DOHH2 (cell line): ENCODE results near the gene SMTNL1.

Experiments used
- H3F3A ChIP-seq: fragments of 200-600 bp; sonication (generic), shearing (Covaris generic); 2 replicates; pipeline ENCODE4 v1.6.0; 2016; ENCODE audit warnings: antibody characterized with exemption, mild to moderate bottlenecking; ENCODE audit not compliant: control insufficient read depth, insufficient read depth
- H3K27ac ChIP-seq: fragments of 200-600 bp; sonication (generic); 2 replicates; pipeline ENCODE4 v1.5.1; 2014; ENCODE audit warnings: low read depth, mild to moderate bottlenecking, low read length, moderate library complexity
- H3K27me3 ChIP-seq: fragments of 200-600 bp; sonication (generic); 2 replicates; pipeline ENCODE4 v1.6.1; 2014; ENCODE audit warnings: mild to moderate bottlenecking, low read length, mixed read lengths; ENCODE audit not compliant: control insufficient read depth
- H3K36me3 ChIP-seq: fragments of 200-600 bp; sonication (generic); 2 replicates; pipeline ENCODE4 v1.6.1; 2014; ENCODE audit warnings: mild to moderate bottlenecking, low read length, moderate library complexity, mixed read lengths; ENCODE audit not compliant: control insufficient read depth
- H3K4me1 ChIP-seq: fragments of 200-600 bp; sonication (generic); 2 replicates; pipeline ENCODE4 v1.6.1; 2014; ENCODE audit warnings: mild to moderate bottlenecking, low read length, mixed read lengths; ENCODE audit not compliant: control insufficient read depth
- H3K4me2 ChIP-seq: fragments of 200-600 bp; sonication (generic); 2 replicates; pipeline ENCODE4 v1.6.0; 2014; ENCODE audit warnings: mild to moderate bottlenecking, low read length, moderate library complexity
- H3K4me3 ChIP-seq: fragments of 200-600 bp; sonication (generic); 2 replicates; pipeline ENCODE4 v1.5.1; 2014; ENCODE audit warnings: mild to moderate bottlenecking, low read length, mixed read lengths
- H3K79me2 ChIP-seq: fragments of 200-600 bp; sonication (generic); 2 replicates; pipeline ENCODE4 v1.6.1; 2014; ENCODE audit warnings: mild to moderate bottlenecking, low read length, mixed read lengths; ENCODE audit not compliant: control insufficient read depth
- H3K9me2 ChIP-seq: fragments of 200-600 bp; sonication (generic); replicated peaks from 2 replicates; pipeline ENCODE4 v1.6.1; 2014; ENCODE audit warnings: mild to moderate bottlenecking, low read length, mixed read lengths; ENCODE audit not compliant: control insufficient read depth
- H3K9me3 ChIP-seq: fragments of 200-600 bp; sonication (generic); 2 replicates; pipeline ENCODE4 v1.6.1; 2014; ENCODE audit warnings: antibody characterized with exemption, low read length, mixed read lengths; ENCODE audit not compliant: control insufficient read depth, insufficient read depth
- H4K20me1 ChIP-seq: fragments of 200-600 bp; sonication (generic); 2 replicates; pipeline ENCODE4 v1.6.0; 2014; ENCODE audit warnings: low read depth, mild to moderate bottlenecking, antibody characterized with exemption, low read length, moderate library complexity; ENCODE audit not compliant: control insufficient read depth, insufficient read depth
- EZH2phosphoT487 ChIP-seq: fragments of 200-600 bp; sonication (generic); IDR thresholded peaks from 2 replicates; pipeline ENCODE4 v1.6.1; 2017; ENCODE audit warnings: borderline replicate concordance, mild to moderate bottlenecking, antibody characterized with exemption, low read length, moderate library complexity, mixed read lengths
- TF ChIP-seq, protein P1 (sequence below): fragments of 200-600 bp; sonication (generic); IDR thresholded peaks from one replicate; pipeline ENCODE4 v1.5.1; 2014; ENCODE audit warnings: antibody characterized with exemption, mild to moderate bottlenecking, low read depth, low read length; ENCODE audit not compliant: poor library complexity, severe bottlenecking

Gene SMTNL1

GRCh38 chr11:57599381-57599780 lies 62.0 kb downstream of the SMTNL1 start:
- Histone ChIP-seq H3K9me2 (no peaks in the 10 kb centered on the region), H3K4me1 (no peaks in the 10 kb centered on the region), H3K4me3 (no peak overlapping the region), H3K4me2 (no peak overlapping the region), H3K27ac (no peak overlapping the region), H3K9me3 (no peaks in the 10 kb centered on the region), H3F3A (no peaks in the 10 kb centered on the region), H3K79me2 (no peaks in the 10 kb centered on the region), H3K36me3 (no peaks in the 10 kb centered on the region), H4K20me1 (no peaks in the 10 kb centered on the region), H3K27me3 (peaks cover 26% of the 10 kb centered on the region)
- TF ChIP-seq, protein P1, sequence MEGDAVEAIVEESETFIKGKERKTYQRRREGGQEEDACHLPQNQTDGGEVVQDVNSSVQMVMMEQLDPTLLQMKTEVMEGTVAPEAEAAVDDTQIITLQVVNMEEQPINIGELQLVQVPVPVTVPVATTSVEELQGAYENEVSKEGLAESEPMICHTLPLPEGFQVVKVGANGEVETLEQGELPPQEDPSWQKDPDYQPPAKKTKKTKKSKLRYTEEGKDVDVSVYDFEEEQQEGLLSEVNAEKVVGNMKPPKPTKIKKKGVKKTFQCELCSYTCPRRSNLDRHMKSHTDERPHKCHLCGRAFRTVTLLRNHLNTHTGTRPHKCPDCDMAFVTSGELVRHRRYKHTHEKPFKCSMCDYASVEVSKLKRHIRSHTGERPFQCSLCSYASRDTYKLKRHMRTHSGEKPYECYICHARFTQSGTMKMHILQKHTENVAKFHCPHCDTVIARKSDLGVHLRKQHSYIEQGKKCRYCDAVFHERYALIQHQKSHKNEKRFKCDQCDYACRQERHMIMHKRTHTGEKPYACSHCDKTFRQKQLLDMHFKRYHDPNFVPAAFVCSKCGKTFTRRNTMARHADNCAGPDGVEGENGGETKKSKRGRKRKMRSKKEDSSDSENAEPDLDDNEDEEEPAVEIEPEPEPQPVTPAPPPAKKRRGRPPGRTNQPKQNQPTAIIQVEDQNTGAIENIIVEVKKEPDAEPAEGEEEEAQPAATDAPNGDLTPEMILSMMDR = no peak
- no peak for TF ChIP-seq EZH2phosphoT487
